Spleen (tissue), 7 donors: ENCODE measurements around the gene GNL3.

ENCODE experiments used
- CTCF ChIP-seq, 11 experiments: fragments of 200-600 bp in 7 of 11; fragments of 450-650 bp in 4 of 11; sonication (generic) in 4 of 11; IDR thresholded peaks in 8 of 11; conservative IDR thresholded peaks in 3 of 11; 1 replicate in 7 of 11; 2 replicates in 4 of 11; pipeline versions ENCODE4 v1.4.0 to v1.8.0; 2016 to 2021; ENCODE audit warnings: antibody characterized with exemption in 11 of 11, inconsistent platforms in 4 of 11, mild to moderate bottlenecking in 1 of 11
- POLR2A ChIP-seq, 3 donors: fragments of 450-650 bp; IDR thresholded peaks; one replicate each; pipeline ENCODE4 v1.5.1; 2017; ENCODE audit warnings: antibody characterized with exemption in 3 of 3, mild to moderate bottlenecking in 1 of 3
- POLR2AphosphoS5 ChIP-seq, 3 donors: sonication (generic); formaldehyde crosslinking; IDR thresholded peaks; one replicate each; pipeline ENCODE4 v1.5.1; 2017; ENCODE audit warnings: antibody characterized with exemption in 3 of 3
- donor health status: DM: no; HTN: no; CAD: no; lungs with moderate emphysema.
- donor health status: DM: no; HTN: no; CAD: no.
- donor health status: DM: no; HTN: no; CAD: no.

DNA sequence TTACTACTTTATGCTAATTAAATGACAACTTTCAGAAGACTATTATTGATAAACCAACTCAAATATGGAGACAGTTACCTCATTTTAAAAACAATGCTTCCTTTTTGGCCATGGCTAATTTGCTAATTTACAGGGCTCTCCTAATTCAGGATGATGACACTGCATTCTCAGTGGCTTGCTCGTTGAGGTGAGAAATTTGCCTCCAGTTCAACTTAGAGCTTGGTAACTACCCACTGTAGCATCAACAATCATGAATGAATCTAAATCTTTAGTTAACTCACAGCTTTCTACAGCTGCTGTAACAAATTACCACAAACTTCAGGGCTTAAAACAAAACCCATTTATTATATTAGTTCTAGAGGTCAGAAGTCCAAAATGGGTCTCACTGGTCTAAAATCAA, 14.2 kb upstream of the GNL3 start:
- TF ChIP-seq POLR2A (IDR thresholded peaks at IDR 0.05) (no peak), CTCF (IDR thresholded peaks at IDR 0.05 in 8 of 11, conservative IDR thresholded peaks at IDR 0.05 in 3 of 11) (no peak), POLR2AphosphoS5 (IDR thresholded peaks at IDR 0.05) (no peak)
